Measurements from ENCODE around the gene TECTA.
"Not testable (repeated sequence)": the region's sequence is repeated elsewhere in the genome, so short reads cannot be mapped to it uniquely, and the experiment has no call there.

Gene TECTA

DNA sequence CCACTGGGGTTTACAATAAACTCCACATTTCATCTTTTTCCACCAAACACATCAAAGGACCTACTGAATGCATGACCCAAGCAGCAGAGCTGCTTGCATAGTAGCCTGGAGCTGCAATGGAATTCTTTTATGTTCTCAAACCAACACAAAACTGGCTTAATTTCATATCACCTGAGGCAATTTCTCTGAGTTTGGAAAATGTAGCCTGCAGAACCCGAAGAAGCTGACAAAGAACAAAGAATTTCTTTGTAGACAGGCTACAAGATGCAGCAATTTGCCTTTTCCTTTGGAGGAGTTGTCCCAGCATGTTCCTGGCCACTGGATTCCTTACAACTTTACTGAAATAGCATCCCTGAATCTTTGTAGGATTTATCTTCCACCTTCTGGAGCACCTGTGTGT lies 5.5 kb upstream of the TECTA start:
- no peak for DNase-seq (ENCODE audit: low read depth)

DNA sequence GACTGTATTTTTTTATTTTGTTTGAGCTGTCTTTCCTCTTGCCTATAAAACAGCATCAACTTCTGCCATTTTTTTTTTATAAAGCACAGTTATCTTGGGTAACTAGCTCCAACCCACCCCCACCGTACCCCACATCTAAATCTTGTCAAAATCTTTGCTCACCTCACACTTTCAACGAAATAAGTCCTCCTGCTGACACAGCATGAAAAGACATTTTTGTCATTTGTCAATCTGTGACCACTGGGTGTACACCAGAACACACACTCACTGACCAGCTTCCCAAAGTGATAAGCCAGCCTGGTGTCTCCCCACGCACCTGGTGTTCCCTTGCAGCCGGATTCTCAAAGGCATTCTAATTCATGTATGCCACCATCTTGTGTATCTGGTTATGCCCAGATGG lies 1.7 kb upstream of the TECTA start:
- no peak for DNase-seq (ENCODE audit: low read depth)

DNA sequence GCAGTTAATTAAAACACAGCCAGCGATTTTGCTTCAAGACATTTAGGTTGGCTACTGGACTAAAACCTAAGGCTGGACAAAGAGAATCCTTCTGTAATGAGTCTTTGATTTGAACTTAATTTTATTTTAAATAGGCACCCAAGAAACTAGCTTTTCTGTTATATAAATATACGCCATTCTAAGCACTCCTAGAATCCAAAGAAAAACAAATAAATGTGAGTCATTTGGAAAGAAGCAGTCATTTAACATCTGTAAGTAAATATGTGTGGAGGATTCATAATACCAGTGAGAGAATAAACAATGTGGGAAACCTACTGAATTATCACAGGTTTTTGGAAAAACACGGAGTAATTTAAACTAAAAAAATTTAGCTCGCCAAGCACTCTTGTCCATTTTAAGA lies 1.2 kb upstream of the TECTA start:
- no peak for DNase-seq (ENCODE audit: low read depth)

DNA sequence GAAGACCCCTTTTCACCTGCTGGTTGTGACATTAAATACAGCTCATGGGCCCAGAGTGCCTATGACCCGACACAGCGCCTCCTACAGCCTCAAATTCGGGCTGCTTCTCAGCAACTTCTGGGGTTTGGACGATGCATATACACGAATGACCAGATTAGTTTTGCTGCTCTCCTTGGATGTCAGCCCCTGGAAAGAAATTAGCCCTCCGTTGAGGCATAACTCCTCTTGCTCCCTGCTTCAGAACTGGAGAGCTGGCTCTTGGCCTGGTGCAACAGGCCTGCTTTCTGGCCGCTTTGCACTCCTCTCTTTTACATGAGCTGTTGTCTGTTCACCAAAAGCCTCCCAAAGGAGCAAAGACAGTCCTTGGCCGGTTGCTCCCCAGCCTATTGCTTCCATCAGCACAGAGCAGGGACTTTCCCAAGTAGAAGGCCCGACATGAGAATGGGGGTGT lies 3.3 kb downstream of the TECTA start:
- DNase-seq (ENCODE audit: low read depth): no peak

DNA sequence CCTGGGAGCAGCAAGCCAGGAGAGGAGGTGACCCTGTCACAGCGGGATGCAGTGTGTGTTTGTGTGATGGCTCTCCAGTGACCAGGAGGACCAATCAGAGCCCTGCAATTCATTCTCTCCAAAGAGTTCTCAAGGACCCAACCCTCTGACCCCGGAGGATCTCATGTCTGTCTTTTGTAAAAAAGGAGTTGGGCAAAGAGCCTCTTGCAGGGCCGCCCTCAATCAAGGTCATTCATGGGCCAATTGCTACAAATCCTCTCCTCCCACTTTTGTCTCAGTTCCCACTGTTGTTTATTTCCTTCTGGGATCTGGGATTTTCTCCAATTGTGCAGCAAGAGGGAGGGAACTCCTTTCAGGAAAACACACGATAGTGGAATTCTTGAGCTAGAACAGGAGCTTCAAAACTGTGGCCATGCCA lies 4.0 kb downstream of the TECTA start:
- DNase-seq (ENCODE audit: low read depth): peak; percentile 35

DNA sequence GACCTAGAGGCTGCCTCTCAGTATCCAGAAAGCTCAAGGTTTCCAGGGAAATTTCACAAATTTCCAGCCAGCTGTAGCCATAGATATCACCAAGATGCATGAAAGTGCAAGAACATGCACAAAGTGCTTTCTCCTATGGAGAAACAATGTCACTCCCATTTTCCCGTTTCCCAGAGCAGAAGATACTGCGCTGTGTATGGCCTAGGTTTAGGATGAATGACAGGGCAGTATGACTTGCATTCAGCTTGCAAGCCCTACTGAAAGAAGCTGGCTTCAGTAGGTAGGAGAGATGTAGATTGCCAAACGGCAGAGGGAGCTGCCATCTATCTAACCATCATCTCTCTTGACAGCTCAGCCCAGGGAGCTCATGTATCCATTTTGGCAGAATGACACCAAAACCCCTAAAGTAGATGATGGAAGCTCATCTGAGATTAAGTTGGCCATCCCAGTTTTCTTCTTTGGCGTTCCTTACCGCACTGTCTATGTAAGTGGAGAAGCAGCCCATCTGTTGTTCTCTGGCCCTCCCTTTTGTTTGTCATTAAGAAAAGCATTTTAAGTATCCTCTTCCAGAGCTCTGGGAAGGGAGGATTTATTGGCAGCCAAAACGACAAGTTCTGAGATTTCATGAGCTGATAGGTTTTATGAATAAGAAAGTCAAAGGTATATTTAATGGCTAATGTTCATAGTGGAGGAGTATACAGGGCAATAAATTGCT lies 4.6 kb downstream of the TECTA start:
- DNase-seq (ENCODE audit: low read depth): no peak

DNA sequence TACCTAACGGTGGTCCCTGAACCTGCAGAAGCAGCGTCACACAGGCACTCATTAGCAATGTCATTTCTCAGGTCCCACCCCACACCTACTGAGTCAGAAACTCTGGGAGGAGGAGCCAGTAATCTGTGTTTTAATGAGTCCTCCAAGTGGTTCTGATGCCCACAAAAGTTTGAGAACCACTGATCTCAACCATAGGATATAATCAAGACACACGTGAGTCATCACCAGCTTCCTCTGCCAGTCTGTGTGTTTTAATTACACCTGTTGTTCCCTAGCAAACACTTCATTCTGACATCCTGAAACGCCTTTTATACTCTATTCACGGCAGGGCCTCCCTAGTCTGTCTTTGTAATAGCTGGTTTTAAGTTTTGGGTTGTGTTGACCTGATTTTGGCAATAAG lies 5.8 kb downstream of the TECTA start:
- no peak for DNase-seq (ENCODE audit: low read depth)

DNA sequence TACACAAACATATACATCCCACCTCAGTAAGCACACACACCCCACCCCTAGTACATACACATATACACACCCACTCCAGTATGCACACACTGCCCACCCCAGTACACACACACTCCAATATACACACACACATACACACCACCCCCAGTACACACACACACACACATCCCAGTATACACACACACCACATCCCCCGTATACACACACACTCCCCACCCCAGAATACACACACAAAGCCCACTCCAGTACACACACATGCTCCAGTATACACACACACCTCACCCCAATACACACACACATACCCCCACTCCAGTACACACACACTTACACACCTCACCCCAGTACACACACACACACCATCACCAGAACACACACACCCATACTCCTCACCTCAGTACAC lies 7.4 kb downstream of the TECTA start:
- no peak for DNase-seq (ENCODE audit: low read depth)

DNA sequence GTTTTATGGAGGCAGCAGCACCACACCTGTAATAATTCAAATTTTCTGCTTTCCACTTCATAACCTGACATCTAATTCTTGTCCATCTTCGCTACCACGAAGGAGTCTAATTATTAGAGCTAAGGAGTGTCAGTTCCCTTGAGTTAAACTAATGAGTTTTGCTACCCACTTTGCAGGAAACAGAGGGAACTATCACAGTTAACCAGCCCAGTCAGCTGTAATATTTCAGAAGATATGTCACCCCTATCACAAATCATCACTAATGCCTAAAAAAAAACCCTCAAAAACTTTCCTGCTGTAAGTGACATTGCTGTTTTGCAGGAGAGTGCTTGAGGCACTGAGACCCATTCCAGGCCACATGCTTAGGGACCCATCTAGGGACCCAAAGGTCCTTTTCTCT lies 8.4 kb downstream of the TECTA start:
- no peak for DNase-seq (ENCODE audit: low read depth)

DNA sequence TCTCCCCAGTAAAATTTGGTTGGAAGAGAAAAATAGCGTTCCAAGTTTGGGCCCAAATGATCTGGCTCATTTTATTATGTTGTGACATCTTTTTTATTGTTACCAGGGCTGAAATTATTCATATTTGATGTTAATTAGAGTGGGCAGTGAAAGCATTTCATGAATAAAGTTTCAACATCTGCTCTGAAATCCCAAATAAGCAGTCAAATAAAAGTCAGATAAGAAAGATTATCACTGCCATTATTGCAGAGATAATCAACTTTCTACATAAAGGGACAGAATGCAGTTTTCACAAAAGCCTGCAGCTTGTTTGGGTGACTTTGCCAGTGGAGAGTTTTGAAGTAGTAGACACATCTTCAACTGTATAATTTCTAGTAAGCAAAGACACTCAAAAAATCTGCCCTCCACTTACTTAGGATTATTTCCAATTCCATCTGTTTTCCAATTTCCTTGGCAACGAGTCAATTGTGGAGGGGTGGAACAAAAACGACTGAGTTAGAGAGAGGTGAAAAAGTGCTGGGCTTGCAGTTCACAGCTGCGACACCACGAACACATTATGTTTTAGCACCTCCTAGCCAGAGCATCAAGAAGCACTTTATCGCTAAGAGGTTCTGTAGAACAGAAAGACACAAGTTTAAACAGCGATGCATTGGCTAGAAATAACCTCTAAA lies 9.0 kb downstream of the TECTA start:
- no peak for DNase-seq (ENCODE audit: low read depth)

DNA sequence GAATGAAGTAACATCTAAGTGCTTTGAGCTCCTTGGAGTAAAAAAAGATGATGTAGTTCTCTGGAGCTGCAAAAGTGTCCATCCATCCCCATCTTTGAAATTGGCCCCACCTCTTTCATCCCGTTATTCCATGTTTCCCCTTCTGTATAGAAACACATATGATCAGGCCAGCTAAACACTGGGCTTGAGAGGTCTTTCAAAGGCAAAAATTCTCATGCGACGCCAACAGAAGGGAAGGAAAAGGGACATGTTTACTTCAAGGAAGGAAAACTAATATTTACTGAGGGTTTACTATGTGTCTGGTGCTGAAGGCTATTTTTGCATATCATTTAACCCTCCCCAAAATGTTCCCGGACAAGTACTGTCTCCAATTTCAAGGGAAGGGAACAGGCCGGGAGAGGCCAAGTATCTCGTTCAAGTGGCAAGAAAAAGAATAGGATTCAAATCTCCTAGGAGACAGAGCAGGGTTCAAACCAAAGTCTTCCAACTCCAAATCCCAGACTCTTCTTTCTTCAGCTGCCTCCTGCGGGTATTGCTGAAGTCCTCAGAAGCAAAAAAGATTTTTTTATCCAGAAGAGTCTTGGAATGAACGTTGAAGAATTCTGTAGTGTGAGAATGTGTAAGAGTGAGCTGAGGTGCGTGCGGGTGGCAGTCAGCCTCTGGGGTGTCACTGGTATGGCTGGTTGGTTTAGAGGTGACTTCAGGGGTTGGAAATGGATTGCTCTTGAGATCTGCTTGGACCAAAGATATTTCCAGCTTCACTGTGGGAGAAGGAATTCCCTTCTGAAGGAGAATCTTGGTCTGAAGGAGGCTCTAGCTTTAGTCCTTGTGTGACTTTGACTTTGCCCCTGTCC lies 10.1 kb downstream of the TECTA start:
- DNase-seq (ENCODE audit: low read depth): no peak

DNA sequence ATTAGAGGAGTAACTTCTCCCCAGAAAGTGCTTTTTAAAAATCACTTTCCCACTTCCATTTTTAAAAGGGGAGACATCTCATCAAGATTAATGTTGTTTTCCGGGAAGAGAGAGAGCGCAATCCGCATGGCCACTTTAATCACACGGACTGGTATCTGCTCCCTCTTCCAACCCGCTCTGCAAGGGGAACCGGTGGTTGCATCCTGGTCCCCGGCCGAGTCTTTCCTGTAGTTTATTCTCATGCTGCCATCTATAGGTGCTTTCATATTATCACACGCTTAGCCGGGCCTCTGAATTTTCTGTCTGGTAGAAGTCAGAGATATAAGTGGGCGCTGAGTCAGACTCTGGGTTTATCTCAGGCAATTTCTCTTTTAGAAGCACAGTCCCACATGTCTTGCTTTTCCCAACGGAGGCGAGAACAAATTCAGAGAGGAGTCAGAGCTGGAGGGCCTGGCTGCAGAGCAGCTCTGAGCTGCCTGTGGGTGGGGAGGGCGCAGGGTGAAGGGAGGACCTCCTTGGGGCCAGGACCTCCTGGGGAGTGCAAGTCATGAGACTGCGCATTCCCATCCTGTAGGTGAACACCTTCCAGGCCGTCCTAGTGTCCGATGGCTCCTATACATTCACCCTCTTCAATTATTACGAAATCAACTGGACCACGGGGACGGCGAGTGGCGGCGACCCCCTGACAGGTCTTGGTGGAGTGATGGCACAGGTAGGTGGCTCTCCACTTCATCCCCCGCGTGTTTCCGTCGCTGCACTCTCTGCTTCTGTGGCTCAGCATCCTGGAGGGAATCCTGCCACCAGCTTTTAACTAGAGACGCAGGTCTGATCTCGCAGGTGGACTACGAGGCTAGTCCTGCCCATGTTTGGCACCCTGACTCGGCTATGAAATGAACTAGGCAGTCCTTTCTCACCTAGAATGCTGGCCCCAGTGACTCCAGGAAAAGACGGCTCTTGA lies 11.7 kb downstream of the TECTA start:
- DNase-seq (ENCODE audit: low read depth): peak; percentile 89

DNA sequence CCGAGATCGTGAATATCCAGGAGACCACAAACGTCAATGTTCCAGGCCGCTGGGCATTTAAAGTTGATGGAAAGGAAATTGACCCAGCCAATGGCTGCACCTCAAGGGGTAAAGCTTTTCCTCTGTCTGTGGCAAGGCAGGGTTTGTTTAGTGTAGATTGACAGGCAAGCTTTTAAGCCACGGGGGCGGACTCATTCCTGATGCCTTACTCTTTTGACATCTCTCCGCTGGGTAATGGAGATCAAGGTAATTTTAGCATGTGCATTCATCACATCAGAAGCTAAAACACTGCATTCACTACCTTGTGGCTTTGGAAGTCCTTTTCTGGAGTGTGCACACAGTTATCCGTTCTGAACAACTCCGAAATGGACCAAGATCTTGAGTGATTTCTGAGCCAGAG lies 12.6 kb downstream of the TECTA start:
- DNase-seq (ENCODE audit: low read depth): no peak

DNA sequence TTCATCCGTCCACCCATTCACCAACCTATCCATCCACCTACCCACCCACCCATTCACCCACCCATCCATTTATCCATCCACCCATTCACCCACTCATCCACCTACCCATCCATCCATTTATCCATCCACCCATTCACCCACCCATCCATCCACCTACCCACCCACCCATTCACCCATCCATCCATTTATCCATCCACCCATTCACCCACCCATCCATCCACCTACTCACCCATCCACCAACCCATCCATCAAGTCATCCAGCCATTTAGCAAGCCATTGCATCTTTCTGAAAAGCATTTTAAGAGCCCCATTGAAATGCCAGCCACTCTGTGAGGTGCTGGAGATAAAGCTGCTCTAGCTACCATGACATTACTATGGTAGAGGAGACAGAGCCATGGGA lies 14.0 kb downstream of the TECTA start:
- DNase-seq (ENCODE audit: low read depth): not testable (repeated sequence)

DNA sequence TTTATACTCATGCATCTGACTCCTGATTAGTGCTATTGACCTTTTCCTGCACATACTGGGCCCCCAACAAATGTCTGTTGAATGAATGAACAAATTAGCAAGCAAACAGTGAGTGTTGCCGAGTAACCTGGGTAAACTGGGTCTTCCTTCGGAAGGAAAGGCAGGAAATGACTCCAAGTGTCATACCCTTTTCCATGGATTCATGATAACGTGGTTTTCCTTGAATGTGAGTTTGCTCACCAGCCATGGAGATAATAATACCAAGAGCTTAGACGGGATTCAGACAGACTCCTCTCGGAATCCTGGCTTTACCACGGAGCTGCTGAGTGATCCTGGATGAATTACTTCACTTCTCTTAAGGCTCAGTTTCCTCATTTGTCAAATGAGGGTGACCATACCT lies 16.7 kb downstream of the TECTA start:
- peak; percentile 10 for DNase-seq (ENCODE audit: low read depth)

DNA sequence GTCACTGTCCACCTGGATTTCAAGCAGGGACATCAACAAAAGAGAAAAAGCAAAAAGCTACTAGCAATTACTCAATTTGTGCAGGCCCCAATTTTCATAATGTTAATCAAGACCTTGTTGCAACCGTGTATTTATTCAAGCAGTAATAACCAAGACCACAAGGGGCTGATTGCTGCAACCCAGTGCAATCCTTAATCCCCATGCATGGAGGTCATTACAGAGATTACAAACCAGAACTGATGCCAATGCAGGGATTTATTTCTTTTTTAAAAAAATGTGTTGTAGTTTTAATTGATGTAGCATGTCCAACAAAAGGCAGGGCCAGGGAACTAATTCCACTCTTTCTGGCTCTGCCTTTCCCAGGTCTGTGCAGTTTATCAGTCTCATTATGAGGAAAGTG lies 18.4 kb downstream of the TECTA start:
- peak; percentile 68 for DNase-seq (ENCODE audit: low read depth)

DNA sequence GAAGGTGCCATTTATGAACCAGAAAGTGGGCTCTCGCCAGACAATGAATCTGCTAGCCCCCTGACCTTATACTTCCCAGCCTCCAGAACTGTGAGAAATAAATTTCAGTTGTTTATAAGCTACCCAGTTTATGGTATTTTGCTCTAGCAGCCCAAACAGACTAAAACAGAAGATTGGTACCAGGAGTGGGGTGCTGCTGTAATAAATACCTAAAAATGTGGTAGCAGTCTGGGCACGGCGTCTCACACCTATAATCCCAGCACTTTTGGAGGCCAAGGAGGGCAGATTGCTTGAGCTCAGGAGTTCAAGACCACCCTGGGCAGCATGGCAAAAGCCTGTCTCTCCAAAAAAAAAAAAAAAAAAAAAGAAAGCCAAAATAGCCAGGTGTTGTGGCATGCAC lies 21.3 kb downstream of the TECTA start:
- no peak for DNase-seq (ENCODE audit: low read depth)

DNA sequence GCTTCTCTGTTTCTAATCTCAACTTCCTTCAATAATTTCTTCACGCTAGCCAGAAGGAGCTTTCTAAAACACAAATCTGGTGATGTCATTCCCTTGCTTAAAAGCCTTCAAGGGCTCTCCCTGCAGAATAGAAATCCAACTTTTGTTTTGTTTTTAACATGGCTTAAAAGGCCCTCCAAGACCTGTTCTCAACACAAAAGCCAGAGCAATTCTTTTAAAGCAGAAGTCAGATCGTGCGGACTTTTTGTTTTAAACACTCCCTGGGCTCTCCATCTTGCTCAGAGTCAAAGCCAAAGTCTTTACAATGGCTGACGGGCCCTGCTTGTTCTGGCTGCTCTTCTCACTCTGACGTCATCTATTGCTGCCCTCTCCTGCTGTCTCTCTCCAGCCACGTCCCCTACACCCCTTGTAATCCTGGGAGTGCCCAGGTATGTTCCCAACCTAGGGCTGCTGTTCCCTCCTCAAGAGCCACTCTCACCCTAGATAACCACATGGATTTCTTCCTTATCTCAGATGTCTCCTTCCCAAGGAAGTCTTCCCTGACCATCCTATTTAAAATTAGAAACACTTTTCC lies 22.5 kb downstream of the TECTA start:
- DNase-seq (ENCODE audit: low read depth): no peak

DNA sequence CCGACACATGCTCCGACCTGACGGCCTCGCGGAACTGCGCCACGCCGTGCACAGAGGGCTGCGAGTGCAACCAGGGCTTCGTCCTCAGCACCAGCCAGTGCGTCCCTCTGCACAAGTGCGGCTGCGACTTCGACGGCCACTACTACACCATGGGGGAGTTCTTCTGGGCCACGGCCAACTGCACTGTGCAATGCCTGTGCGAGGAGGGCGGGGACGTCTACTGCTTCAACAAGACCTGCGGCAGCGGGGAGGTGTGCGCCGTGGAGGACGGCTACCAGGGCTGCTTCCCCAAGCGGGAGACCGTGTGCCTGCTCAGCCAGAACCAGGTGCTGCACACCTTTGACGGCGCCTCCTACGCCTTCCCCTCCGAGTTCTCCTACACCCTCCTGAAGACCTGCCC lies 26.8 kb downstream of the TECTA start:
- no peak for DNase-seq (ENCODE audit: low read depth)

DNA sequence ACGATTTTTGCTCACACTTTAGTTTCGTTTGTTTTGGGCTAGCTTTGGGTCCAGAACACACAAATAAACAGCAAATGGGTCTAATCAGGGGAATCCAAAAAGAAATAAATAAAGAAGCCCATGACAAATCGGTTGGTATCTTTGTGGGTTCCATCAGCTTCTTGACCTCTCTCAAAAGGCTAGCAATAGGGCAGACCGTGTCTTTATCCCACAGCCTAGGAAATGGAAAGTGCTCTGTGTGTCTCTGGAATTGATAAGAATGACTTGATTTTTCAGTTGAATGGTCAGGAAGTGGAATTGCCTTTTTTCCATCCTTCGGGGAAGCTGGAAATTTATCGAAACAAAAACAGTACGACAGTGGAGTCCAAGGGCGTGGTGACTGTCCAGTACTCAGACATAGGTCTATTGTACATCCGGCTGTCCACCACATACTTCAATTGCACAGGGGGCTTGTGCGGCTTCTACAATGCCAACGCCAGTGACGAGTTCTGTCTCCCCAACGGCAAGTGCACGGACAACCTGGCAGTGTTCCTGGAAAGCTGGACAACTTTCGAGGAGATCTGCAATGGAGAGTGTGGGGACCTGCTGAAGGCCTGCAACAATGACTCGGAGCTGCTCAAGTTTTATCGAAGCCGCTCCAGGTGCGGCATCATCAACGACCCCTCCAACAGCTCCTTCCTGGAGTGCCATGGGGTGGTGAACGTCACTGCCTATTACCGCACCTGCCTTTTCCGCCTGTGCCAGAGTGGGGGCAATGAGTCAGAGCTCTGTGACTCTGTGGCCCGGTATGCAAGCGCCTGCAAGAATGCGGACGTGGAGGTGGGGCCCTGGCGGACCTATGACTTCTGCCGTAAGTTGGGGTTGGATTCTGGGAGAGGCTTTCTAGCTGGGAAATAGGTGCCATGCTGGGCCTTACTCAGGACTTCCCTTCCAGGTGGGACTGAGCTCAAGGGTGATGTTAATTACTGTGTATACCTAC lies 28.6 kb downstream of the TECTA start:
- no peak for DNase-seq (ENCODE audit: low read depth)
